Nephron progenitor cell (in vitro differentiated cells): ENCODE measurements around the gene GNGT2.

Experiments
- DNase-seq: peaks from one replicate; pipeline ENCODE4 v3.0.0; 2021
- H3K27ac Mint-ChIP-seq: 2 replicates; pipeline ENCODE4 v1.8.0; 2021; ENCODE audit warnings: mild to moderate bottlenecking, moderate library complexity, mixed read lengths
- H3K27me3 Mint-ChIP-seq: 2 replicates; pipeline ENCODE4 v1.8.0; 2021; ENCODE audit warnings: mild to moderate bottlenecking, low read depth, mixed read lengths; ENCODE audit not compliant: poor library complexity
- H3K36me3 Mint-ChIP-seq: 2 replicates; pipeline ENCODE4 v1.8.0; 2021; ENCODE audit warnings: low read depth, mixed read lengths
- H3K4me1 Mint-ChIP-seq: 2 replicates; pipeline ENCODE4 v1.8.0; 2021; ENCODE audit warnings: mixed read lengths
- H3K4me3 Mint-ChIP-seq: 2 replicates; pipeline ENCODE4 v1.8.0; 2021; ENCODE audit warnings: mild to moderate bottlenecking, moderate library complexity, mixed read lengths
- H3K9me3 Mint-ChIP-seq: 2 replicates; pipeline ENCODE4 v1.8.0; 2021; ENCODE audit warnings: mild to moderate bottlenecking, moderate library complexity, mixed read lengths
- CTCF ChIP-seq: fragments of 200-600 bp; sonication (generic); IDR thresholded peaks from 2 replicates; pipeline ENCODE4 v1.5.0; 2021; ENCODE audit warnings: antibody characterized with exemption

Gene GNGT2

GRCh38 chr17:49210158-49211029 is at the start of gene GNGT2, which contains the start of gene ABI3:
Gene GNGT2 (minus strand): TSS chr17:49210574. CDS start chr17:49207422, 3,152 bp downstream.
Gene ABI3 (plus strand): TSS chr17:49210707. CDS start chr17:49210725, 18 bp downstream.
- no peak for TF ChIP-seq CTCF
- DNase-seq: peak; percentile 35
- no peaks in the 10 kb centered on the region for H3K9me3 Mint-ChIP-seq
- H3K27me3 Mint-ChIP-seq: peaks cover 21% of the 10 kb centered on the region
- H3K4me3 Mint-ChIP-seq: peak within 1 kb of the TSS; percentile 61
- peak within 1 kb of the TSS; percentile 65 for H3K27ac Mint-ChIP-seq
- no peaks in the 10 kb centered on the region for H3K36me3 Mint-ChIP-seq
- peaks cover 63% of the 10 kb centered on the region for H3K4me1 Mint-ChIP-seq

- DNase-seq: no peak
- H3K36me3 Mint-ChIP-seq: no peaks in the 10 kb centered on the region
- TF ChIP-seq CTCF: no peak
- H3K27ac Mint-ChIP-seq: no peak overlapping the region
- H3K27me3 Mint-ChIP-seq: peaks cover 29% of the 10 kb centered on the region
- peak overlapping the region; percentile 80 for H3K4me3 Mint-ChIP-seq
- no peaks in the 10 kb centered on the region for H3K9me3 Mint-ChIP-seq
- peaks cover 30% of the 10 kb centered on the region for H3K4me1 Mint-ChIP-seq
These were observed 49.3 kb upstream of the GNGT2 start for GRCh38 chr17:49259663-49260010.

- Mint-ChIP-seq H3K9me3 (no peaks in the 10 kb centered on the region), H3K27ac (no peak overlapping the region), H3K27me3 (peaks cover 29% of the 10 kb centered on the region), H3K4me3 (no peak overlapping the region), H3K4me1 (peaks cover 24% of the 10 kb centered on the region), H3K36me3 (no peaks in the 10 kb centered on the region)
- no peak for DNase-seq
- TF ChIP-seq CTCF: no peak
These were observed 48.0 kb upstream of the GNGT2 start for GRCh38 chr17:49258394-49258793.

- no peak overlapping the region for H3K4me3 Mint-ChIP-seq
- no peak for DNase-seq
- H3K27me3 Mint-ChIP-seq: peaks cover 23% of the 10 kb centered on the region
- H3K27ac Mint-ChIP-seq: no peak overlapping the region
- no peaks in the 10 kb centered on the region for H3K36me3 Mint-ChIP-seq
- peaks cover 23% of the 10 kb centered on the region for H3K4me1 Mint-ChIP-seq
- no peak for TF ChIP-seq CTCF
- no peaks in the 10 kb centered on the region for H3K9me3 Mint-ChIP-seq
These were observed 44.8 kb upstream of the GNGT2 start for GRCh38 chr17:49255125-49255524.

DNA sequence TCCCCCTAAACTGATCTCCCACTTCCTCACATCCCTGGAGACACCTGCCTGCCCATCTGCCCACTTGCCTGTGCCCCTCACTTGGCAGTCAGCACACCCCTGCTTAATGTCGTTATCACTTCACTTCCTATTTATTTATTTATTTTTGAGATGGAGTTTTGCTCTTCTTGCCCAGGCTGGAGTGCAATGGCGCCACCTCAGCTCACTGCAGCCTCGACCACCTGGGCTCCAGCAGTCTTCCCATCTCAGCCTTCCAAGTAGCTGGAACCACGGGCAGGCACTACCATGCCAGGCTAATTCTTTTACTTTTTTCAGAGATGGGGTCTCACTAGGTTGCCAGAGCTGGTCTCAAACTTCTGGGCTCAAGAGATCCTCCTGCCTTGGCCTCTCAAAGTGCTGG is 43.7 kb upstream of the GNGT2 start:
- Mint-ChIP-seq H3K4me3 (no peak overlapping the region), H3K4me1 (peaks cover 27% of the 10 kb centered on the region), H3K27ac (no peak overlapping the region), H3K9me3 (no peaks in the 10 kb centered on the region), H3K27me3 (peaks cover 15% of the 10 kb centered on the region), H3K36me3 (no peaks in the 10 kb centered on the region)
- no peak for TF ChIP-seq CTCF
- no peak for DNase-seq

GRCh38 chr17:49252148-49252695 is 41.8 kb upstream of the GNGT2 start:
- no peaks in the 10 kb centered on the region for H3K9me3 Mint-ChIP-seq
- TF ChIP-seq CTCF: no peak
- H3K4me1 Mint-ChIP-seq: peaks cover 22% of the 10 kb centered on the region
- peaks cover 11% of the 10 kb centered on the region for H3K27me3 Mint-ChIP-seq
- no peaks in the 10 kb centered on the region for H3K36me3 Mint-ChIP-seq
- no peak for DNase-seq
- no peak overlapping the region for H3K4me3 Mint-ChIP-seq
- no peak overlapping the region for H3K27ac Mint-ChIP-seq
